NCI-H1694 treated with DMSO at 0.1 percent for 48 hours (cell line): ENCODE measurements around the gene SMNDC1.

Source experiments
- DNase-seq: peaks from one replicate; lab custom pipeline; 2025; lab: John Stamatoyannopoulos, UW

The SMNDC1 gene

DNA sequence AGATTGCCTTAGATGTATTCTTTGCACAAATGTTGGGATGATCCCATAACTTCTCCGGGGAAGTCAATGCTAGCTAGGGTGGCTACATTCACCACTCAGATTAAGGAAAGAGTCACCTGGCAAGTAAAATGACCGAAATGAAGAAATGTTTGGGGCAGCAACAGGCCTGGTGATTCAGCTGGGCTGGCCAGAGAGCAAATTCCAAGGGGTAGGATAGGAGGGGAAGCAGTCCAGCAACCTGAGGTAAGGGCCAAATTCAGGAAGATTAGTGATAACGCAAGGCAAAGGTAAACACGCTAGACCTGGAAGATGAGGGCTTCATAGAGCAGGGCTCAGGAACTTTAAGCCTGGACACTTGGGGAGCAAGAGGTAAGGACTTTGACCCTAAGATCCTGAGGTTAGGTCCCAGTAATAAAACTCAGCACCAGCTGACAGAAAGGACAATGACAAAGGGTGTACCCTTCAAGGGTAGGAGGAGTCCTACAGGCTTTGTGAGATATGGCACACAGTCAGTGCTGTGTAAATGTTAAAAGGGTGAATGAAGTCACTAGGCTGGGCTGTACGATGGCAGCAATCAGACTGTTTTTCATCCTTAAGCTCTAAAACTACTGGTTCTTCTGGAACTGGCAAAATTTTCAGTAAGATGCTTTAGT, 22.7 kb upstream of the SMNDC1 start:
- no peak for DNase-seq

DNA sequence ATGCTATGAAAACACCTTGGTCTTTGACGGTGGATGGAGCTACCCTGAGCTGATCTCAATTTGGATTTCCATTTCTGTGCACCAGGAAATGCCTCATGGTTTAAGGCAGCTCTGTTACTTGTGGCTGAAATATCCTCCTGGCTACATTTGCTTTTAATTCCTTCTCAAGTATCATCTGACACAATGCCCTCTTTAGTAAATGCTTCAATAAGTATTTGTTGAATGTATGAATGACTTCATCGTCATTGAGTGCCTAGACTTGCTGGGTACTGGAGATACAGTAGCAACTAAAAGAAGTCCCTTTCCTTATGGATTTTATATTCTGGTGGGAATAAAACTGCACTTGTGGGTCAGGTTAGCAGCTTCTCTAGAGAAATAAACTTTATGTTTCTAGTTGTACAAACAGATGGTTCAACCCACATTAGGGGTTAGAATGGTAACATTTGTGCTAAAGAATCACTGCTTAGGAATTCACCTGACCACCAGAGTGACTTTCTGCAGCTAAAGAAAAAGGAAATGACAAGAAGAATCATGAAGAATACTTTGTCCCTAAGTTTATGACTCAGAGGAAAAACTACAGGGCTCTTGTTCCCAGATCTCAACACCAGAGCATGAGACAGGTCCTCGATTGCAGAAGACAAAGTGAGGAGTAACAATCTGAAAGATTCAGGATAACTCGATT, 21.8 kb upstream of the SMNDC1 start:
- DNase-seq, result no peak

DNA sequence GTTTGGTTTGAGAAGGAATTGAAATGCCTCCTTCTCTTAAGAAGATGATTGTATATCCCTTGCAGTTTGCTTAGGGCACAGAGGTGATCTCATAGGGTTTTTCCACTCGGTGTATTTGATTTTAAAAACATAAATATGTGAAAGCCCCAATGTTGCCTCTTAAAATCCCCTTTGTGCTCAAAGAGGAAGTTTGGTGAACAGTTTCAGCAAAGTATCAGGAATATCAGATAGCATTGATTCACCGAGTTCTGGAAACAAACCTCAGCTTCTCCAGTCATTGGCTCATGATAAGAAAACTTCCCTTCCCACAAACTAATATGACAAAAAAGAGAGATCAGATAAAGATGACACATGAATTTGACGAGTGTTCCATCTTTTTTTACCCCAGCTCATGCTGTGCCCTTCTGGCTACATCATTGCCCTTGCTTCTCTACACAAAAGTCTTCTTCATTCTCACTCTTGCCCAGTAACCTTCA, 20.1 kb upstream of the SMNDC1 start:
- no peak for DNase-seq

DNA sequence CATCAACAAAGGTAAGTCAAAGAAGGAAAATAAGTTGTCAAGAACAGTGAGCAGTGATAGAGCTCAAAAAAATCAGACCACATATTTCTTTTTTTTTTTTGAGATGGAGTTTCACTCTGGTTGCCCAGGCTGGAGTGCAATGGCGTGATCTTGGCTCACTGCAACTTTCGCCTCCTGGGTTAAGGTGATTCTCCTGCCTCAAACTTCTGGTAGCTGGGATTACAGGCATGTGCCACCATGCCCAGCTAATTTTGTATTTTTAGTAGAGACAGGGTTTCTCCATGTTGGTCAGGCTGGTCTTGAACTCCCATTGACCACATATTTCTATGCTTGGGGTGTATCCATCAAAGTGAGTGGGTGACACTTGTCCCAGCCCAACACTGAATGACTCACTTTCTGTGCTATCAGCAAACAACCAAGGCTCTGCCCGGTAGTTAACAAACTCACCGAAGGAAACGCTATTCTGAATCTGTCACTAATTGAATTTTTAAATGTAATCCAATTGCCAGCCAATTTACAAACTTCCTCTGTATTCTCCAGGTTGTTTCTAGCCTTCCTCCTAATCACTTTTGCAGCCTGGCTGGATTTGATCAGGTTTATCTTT, 19.6 kb upstream of the SMNDC1 start:
- DNase-seq, result no peak

DNA sequence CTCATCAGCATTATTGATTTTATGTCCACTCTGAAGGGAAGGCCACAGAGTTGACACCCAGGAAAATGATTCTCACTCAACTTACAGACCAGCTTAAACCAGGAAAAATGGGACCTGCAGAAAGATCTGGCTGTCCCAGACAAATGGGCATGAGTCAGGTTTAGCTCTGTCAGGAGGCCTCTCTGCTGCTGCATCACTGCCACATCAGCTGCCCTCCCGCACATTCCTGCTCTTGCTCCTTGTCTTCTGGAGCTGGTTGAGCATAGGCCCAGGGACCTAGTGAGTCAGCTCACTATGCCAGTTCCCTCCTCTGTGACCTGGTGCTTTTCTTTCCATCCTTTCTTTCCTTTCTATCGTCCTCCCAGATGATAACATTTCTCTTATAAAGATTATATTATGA, 18.8 kb upstream of the SMNDC1 start:
- DNase-seq, result no peak

DNA sequence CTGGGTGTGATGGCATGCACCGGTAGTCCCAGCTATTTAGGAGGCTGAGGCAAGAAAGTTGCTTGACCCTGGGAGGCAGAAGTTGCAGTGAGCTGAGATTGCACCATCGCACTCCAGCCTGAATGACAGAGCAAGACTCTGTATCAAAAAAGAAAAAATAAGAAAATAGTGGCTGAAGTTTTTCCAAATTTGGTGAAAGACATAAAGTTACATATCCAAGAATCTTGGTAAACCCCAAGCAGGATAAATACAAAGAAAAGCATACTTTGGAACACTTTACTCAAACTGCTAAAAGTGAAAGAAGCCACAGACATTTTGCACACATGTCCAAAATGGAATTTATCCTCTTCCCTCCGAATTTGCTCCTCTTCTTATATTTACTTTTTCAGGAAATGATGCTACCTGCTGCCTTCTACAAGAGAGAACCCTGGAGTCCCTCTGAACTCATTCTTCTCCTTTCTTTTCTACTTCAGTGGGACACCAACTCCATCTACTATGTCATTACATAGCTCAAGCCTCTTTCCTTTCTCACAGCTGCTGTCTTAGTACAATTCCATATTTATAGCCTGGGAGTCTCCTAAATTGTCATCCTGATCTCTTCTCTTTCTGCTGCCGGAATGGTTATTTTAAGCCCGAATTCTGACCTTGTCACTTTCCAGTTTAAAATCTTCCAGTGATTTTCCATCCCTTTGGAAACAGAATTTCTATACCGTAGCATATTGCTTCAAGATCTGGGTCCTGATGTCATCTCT, 17.3 kb upstream of the SMNDC1 start:
- DNase-seq, result no peak

DNA sequence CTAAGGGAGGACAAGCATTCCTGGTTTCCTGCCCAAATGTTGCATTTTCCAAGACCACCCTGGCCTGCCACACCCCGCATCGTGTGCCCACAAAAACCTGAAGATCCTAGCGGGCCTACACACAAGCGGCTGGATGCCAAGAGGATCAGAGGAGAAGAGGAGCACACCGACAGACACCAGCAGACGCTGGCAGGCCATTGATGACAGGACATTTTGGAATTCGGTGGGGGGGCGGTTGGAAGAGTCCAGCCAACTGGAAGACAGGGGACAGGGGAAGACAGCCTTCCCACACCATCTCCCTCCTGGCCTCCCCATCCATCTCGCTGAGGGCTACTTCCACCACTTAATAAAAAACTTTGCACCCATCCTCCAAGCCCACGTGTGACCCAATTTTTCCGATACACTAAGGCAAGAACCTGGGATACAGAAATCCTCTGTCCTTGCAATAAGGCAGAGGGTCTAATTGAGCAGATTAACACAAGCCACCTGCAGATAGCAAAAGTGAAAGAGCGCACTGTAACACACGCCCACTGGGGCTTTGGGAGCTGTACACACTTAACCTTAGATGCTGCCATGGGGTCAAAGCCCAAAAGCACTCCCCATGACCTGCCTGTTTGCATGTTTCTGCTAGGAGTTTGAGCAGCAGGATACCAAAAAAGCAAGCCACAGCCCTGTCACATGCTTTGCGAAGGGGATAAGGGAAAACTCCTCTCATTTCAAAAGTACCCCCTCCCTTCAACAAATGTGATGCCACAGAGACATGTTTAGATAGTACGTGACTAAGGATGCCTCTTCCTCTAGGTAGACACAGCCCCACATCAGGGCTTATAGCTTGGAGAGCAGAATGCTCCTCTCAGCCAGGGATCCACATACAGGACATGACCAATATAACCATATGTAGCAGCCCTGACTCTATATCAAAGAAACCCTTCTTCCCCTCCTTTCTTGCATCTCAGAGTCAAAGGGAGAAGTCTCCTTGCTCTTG, 13.4 kb upstream of the SMNDC1 start:
- no peak for DNase-seq

DNA sequence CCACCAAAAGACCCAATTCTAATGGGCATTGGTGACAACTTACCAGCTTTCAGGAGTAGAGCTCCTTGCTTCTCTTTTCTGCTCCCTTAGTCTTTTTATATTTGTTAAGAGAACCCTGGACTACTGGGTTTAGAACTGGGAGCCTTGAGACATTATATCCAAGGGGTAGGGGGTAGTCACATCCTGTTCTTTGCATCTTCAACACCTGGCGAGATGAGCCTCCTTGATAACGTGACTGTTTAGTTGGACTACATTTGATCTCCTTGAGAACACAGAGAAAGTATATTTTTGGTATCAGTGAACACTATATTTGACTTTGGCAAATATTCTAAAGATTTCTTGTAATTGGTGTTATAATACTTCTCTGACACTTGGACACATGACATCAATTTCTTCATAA, 9.0 kb upstream of the SMNDC1 start:
- no peak for DNase-seq

DNA sequence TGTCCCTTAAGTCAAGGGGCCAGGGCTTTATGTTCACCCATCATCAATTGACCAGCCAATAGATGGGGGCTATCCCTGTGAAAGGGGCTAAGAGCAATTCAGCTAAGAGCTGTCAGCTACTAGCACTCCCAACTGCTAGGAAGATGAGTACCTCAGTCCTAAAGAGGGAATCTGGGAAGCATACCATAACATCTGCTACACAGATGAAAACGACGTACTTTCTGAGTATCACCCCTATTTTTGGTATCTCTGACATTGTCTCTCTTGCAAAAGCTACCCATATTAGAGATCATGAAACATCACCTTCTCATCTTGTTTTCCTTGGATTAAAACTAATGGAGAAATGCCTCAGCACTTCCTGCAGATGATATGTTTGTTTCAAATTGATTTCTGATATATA, 7.5 kb upstream of the SMNDC1 start:
- no peak for DNase-seq

DNA sequence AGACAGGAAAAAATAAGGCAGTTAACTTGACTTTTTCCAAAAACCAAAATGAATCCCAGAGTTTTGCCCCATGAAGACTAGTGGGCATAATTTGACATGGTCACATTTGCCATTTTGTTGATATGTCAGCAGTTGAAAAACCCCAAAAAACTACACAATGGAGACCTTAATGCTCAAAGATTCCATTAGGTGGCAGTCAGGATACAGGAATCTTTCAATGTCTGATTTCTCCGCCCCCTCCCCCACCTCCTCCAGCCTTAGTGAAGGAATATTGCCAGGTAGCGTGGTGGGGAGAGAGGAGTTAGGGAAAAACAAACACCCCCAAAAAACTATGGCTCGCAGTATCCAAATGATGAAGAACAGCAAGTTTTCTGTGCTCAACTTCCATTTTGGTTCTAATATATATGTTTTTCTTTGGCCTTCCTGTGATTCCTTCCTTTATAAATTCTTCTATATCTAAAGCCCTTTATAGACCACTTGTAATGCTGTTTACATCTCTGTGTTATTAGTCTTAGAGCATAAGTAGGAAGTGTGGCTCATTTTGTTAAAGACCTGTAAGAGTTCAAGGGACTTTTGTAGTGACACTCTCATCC, 6.7 kb upstream of the SMNDC1 start:
- peak; percentile 50 for DNase-seq

DNA sequence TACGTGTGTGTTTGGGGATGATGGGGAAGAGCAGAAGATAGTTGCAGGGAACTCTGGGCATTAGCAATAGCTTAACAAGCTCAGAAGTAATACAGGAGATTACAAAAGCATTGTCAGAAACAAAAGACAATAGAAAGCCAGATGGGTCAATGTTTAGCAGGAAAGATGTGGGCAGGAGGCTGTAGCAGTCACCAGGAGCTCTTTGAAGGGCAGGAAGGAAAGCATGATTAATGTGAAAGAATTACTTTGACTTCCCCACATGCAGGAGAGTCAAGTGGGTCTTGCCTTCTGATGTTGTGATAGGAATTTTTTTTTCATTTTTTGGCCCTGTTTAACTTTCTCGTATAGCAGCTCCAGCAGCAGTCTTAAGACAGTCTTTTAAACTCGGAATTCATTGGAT, 6.0 kb upstream of the SMNDC1 start:
- DNase-seq, result no peak

DNA sequence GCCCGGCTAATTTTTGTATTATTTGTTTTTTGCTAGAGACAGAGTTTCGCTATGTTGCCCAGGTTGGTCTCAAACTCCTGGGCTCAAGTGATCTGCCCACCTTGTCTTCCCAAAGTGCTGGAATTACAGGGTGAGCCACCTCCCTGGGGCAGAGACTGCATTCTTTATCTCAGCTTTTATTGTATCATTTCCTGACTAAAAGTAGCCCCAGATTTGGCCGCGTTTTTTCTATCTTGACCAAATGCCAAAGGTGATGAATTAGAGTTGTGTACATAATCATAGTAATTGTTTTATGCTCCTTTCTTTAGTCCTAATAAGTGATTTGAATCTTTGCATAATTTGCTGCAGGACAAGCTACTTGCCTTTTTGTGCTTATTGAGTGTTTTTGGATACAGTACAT, 3.1 kb upstream of the SMNDC1 start:
- no peak for DNase-seq

DNA sequence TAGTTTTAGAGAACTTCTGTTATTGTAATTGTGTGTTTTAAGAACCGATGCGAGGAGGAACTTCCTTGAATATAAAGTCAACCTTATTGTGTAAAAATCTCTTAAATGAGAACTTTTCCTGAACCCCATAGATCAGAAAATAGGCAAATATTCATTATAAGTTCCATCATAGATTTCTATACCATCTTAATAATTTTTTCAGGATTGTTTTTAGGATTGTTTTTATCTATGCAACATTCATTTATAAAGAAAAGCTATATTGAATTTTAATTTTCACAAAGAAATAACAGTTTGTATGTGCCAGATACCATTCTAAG, 1.7 kb upstream of the SMNDC1 start:
- no peak for DNase-seq

DNA sequence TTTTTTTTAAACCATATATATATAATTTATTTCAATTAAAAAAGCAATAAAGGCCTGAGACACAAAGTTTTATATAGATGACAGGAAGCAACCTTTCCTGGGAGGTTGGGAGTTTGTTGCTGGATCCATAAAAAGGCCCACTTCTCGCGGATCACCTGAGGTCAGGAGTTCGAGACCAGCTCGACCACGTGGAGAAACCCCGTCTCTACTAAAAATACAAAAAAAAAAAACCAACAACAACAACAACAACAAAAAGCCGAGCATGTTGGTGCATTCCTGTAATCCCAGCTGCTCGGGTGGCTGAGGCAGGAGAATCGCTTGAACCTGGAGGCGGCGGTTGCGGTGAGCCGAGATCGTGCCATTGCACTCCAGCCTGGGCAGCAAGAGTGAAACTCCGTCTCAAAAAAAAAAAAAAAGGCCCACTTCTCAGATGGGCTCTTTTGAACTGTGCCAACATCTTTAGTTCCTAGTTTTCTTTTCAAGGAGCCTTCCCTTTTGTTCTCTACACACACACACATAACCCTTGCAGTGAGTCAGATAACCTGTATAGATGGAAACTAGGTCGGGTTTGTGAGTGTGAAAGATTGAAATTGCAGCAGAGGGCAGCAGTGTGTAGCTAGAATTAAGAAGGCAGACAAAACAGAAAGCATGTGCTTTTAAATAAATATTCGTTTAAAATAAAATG, 1.2 kb upstream of the SMNDC1 start:
- DNase-seq, result peak; percentile 78

DNA sequence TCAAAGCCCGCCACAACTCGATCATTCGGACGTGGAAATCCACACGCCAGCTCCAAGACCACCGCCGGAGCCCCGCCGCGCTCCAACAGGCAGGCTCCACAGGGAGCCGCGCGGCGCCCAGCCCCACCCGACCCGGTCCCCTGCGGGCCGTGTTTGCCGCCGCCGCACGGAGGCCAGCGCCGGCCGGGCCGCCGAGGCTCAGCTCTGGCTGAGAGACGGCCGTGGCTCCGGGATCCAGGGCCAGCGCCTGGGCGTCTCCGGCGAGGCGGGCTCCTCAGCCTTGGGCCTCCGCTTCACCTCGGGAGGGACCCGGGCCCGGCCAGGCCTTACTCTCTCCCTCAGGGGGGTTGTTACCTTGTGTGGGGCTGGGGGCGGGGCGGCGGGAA, 333 bp downstream of the SMNDC1 start:
- no peak for DNase-seq

DNA sequence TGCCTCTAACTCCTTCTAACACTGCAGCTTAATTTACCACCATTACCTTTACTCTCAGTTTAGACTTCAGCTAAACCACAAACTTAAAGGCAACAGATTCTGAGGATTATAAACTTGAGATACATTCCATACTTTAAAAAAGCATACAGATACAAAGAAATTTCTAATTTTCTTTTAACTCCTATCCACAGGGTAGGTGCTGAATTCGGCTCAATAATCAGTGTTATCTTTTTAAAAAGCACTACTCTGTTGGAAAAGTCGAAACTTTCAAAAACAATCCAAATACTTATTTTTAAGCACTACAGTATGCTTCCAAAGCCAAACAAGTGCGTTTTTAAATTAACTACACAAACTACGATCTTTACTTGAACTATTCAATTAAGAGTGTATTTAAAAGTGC, 1.0 kb downstream of the SMNDC1 start:
- no peak for DNase-seq

DNA sequence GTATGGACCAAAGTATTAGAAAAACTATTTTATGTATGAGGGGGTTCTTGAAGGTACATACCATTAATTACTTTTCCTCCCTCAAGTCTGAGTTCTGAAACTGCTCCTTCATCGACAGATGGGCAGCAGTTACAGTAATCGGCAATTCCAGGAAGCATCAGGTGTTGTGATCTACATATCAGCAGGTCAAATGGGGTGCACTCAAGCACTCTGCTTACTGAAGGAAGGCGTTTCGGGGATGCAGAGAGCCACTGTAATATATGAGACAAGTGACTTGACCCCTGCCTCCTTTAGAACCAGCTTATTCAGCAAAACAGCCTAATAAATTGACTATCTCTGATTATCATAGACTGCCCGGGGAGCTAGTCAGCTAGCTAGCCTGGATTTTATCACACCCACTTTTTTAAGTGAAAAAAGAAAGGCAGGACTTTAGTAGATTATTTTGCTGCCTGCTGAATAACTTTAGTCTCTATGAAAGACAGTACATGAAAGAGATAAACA, 4.2 kb downstream of the SMNDC1 start:
- DNase-seq, result no peak

DNA sequence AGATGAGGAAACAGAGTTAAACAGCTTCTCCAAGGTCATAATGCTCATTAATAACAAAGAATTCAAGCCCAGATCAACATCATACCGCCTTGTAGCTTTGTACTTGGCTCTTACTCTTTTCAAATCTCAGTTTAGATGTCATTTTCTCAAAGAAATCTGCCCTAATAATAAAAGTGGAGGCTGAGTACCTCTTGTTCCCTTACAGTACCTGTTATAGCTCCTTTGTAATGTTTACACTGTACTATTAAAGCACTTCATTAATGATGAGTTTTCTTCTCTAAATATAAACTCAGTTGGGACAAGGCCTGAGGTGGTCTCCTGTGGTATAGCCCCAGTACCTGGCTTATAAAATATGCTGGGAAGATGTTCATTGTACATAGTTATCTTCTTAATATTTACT, 7.8 kb downstream of the SMNDC1 start:
- DNase-seq, result no peak

DNA sequence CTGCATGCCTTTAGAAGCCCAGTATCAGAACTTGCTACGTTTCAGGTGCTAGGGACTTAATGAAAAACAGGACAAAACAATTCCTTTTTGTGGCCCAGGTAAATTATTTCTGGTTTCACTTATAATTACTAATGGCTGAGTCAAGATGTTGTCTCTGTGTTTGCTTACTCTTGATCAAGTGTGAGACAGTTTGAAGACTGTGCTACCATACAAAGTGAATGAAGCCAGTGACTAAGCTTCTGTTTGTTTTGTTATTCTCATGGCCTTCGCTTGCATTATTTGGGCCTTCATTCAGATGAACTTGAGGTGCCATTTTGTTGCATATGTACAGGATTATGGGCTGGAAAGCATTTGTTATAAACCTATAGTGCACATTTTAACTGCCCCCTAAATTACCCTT, 17.9 kb downstream of the SMNDC1 start:
- no peak for DNase-seq

DNA sequence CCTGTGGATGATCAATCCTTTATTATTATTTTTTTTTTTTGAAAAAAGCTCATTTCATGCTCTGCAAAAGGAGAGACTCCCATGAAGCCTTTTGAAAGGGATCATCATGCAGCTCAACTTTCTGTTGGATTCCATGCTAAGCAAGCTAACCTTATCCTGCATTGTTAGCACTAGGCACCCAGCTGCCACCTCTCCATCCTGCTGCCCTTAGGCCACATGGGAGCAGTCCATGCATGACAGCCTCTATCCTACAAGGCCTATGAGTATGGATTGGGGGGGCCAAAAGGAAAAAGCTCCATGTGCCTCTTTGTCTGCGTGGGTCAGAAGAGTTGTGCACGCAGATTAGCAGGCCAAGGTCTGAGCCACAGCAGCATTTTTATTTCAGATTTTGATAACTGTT, 19.2 kb downstream of the SMNDC1 start:
- no peak for DNase-seq

DNA sequence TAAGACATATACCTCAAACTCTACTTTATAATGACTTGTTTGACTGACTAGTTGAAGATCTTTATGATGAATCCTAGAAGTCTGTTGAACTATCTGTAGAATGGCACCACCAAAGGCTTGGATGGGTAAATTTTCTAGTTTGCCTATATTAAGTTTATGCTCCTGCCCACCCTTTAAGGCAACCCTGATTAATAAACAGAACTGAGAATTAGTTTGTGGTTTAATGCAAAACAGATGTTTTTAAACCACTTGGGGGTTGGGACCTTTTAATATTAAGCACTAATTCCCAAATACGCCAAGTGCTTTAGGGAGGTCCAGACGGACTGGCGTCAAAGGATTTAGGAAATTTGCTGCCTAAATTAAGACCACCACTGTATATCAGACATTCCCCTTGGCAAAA, 20.5 kb downstream of the SMNDC1 start:
- no peak for DNase-seq
